ENCODE measurements around the gene KIAA0753. TPM values are rescaled to one million over a fixed set of nuclear protein-coding genes. Genes with fewer than 3 reads are reported as not detected.
A peak's percentile ranks its signal among the peaks of the same experiment; 100 is the strongest.

KIAA0753 gene
- 11.4 TPM for polyA plus RNA-seq (2013, experiment 1 of 2; ENCODE audit: insufficient read length)
- 8.5 TPM for polyA plus RNA-seq (2013, experiment 2 of 2; ENCODE audit: insufficient read length)

- DNase-seq = peak; percentile 92
Measured at GRCh38 chr17:6640536-6641246, at the start of gene KIAA0753, which contains the start of gene TXNDC17. TSS of gene KIAA0753 (minus strand) at chr17:6640711. CDS start at chr17:6635103, 5,608 bp downstream. TSS of gene TXNDC17 (plus strand) at chr17:6641060. CDS start at chr17:6641083, 23 bp downstream.

- no peak for DNase-seq
Measured at GRCh38 chr17:6688944-6689343, 48.4 kb upstream of the KIAA0753 start.

- DNase-seq = no peak
Measured at GRCh38 chr17:6686026-6686425, 45.5 kb upstream of the KIAA0753 start.

- no peak for DNase-seq
Measured at GRCh38 chr17:6684881-6685767, 44.6 kb upstream of the KIAA0753 start.

GRCh38 chr17:6684460-6684783 lies 43.9 kb upstream of the KIAA0753 start:
- no peak for DNase-seq

GRCh38 chr17:6683730-6684459 lies 43.4 kb upstream of the KIAA0753 start:
- no peak for DNase-seq

- DNase-seq = no peak
Measured at GRCh38 chr17:6683081-6683684, 42.7 kb upstream of the KIAA0753 start.

- no peak for DNase-seq
Measured at GRCh38 chr17:6682339-6682738, 41.8 kb upstream of the KIAA0753 start.

GRCh38 chr17:6681671-6682070 lies 41.2 kb upstream of the KIAA0753 start:
- no peak for DNase-seq

- DNase-seq = no peak
Measured at GRCh38 chr17:6681176-6681575, 40.7 kb upstream of the KIAA0753 start.

- no peak for DNase-seq
Measured at GRCh38 chr17:6679241-6679640, 38.7 kb upstream of the KIAA0753 start.

- no peak for DNase-seq
Measured at GRCh38 chr17:6677946-6678345, 37.4 kb upstream of the KIAA0753 start.

- DNase-seq = peak; percentile 65
Measured at GRCh38 chr17:6677158-6677831, 36.8 kb upstream of the KIAA0753 start.

- no peak for DNase-seq
Measured at GRCh38 chr17:6676802-6677157, 36.3 kb upstream of the KIAA0753 start.

- no peak for DNase-seq
Measured at GRCh38 chr17:6675201-6675825, 34.8 kb upstream of the KIAA0753 start.

- no peak for DNase-seq
Measured at GRCh38 chr17:6674586-6674985, 34.1 kb upstream of the KIAA0753 start.

GRCh38 chr17:6671431-6671830 lies 30.9 kb upstream of the KIAA0753 start:
- DNase-seq = no peak

- no peak for DNase-seq
Measured at GRCh38 chr17:6670999-6671398, 30.5 kb upstream of the KIAA0753 start.

GRCh38 chr17:6670571-6670970 lies 30.1 kb upstream of the KIAA0753 start:
- no peak for DNase-seq

- no peak for DNase-seq
Measured at GRCh38 chr17:6669479-6670212, 29.1 kb upstream of the KIAA0753 start.

Measured in fibroblast of skin of back (primary cell).